Astrocyte of the hippocampus (primary cell): ENCODE measurements around the gene SEC22A.

Experiments
- DNase-seq: peaks from one replicate; pipeline ENCODE4 v3.0.0; 2011; ENCODE audit warnings: low read depth, low spot score

The SEC22A gene

GRCh38 chr3:123262868-123263267 lies 61.1 kb downstream of the SEC22A start:
- no peak for DNase-seq

- no peak for DNase-seq
Measured at GRCh38 chr3:123263941-123264340, 62.2 kb downstream of the SEC22A start.

DNA sequence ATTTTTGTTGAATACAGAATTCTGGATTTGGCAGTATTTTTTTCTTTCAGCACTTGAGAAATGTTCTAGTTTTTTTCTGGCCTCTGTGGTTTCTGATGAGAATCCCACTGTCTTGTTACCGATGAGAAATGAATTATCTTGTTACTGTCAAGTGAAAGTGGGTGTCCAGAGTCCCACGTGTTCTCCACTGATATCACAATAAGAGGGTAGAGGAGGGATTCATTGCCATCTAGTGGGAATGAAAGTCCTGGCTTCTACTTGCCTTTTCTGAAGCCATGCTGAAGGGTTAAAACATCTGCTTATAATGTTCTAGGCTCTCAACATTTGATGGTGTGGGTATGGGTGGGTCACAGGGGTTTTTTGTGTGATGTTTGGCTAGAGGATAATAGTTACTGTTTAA lies 66.1 kb downstream of the SEC22A start:
- DNase-seq = no peak

GRCh38 chr3:123270818-123271217 lies 69.1 kb downstream of the SEC22A start:
- DNase-seq = no peak

DNA sequence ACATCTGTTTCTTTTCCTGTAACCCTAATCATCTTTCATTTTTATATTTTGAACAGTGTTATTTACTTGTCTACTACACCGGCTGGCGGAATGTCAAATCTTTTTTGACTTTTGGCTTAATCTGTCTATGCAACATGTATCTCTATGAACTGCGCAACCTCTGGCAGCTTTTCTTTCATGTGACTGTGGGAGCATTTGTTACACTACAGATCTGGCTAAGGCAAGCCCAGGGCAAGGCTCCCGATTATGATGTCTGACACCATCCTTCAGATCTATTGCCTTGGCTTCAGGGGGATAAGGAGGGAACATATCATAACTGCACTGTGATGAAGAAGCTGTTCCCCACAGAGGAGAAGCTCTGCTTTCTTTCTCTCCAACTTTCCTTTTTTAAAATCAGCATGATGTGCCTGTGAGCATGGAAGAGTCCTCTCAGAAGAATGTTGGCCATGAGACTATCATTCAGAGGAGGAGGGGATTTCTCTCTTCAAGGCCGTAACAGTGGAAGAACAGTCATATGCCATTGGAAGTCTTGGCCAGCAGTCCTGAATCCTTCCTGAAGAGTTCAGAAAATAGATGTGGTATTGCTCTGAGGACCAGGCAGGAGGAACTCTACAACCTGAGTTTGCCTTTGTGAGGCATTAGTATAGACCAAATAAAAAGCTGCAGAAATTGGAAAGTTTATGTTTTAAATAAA lies 69.9 kb downstream of the SEC22A start:
- DNase-seq = no peak

DNA sequence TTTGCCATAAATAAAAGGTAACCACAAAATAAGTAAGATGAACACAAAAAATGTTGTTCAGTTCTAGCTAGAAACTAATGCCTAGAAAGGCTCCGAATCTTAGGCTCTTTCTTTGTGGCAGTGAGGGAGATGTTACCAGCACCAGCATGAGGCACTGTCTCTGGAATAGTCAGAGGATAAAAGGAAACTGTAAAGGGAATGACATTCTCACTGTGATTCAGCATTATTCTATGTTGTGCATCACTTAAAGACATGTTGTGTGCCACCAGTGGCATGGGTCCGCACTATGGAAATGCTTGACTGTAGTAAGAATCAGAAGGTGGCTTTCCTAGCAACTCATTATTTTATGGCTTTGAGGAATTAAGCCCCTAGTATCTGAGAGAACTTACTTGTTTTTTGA lies 70.8 kb downstream of the SEC22A start:
- peak; percentile 25 for DNase-seq

GRCh38 chr3:123275691-123276090 lies 73.9 kb downstream of the SEC22A start:
- no peak for DNase-seq

GRCh38 chr3:123276346-123277006 lies 74.7 kb downstream of the SEC22A start:
- no peak for DNase-seq

DNA sequence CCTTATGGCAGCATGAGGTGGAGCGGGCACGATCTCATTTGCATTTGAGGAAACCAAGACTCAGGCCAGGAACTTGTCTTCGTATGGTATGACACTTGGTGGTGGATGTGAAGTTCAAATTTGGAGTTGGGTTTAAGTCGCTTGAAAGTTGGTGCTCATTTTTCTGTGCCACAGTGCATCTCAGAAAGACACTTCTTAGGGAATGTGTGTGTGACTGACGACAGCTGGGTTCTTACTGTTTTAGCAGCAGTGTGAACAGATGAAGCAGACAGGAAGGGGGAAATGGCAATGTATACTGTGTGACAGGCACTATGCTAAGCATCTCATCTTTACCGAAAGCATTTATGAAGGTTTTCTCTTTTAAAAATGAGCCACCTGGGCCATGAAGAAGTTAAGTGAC lies 75.4 kb downstream of the SEC22A start:
- no peak for DNase-seq

DNA sequence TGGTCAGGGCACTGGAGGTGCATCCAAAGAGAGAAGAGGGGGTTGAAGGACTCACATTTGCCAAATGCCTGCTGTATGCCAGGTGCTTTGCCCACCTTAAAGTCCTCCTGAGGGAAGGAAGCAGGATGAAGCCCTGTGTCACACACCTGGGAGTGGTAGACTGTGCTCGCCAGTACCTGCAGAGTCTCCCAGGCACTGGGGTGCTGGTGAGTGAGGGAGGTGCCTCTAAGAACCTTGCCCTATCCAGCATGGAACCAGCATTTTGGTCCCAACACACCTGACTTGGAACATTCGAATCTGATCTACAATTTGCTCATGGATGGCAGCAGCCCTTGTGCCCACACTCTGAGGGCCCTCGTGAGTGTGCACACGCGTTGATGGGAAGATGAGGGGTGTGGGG lies 76.7 kb downstream of the SEC22A start:
- DNase-seq = no peak

GRCh38 chr3:123279121-123279520 lies 77.4 kb downstream of the SEC22A start:
- DNase-seq = no peak

DNA sequence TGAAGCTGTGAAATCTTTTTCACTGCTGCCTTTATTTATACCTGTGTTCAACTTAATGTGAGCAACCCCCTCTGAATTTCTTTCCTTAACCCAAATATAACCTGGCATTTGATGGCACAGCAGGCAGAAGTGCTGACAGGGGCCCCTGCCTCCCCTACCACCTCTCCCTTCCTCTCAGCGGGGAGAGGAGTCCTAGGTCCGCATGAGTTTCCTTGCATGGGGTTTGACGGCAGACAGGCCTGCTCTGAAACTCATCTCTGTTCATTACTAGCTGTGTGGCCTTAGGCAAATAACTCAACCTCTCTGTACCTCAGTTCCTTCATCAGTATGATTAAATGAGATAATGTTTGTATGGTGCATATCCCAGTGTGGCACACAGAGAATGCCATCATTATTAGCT lies 79.7 kb downstream of the SEC22A start:
- no peak for DNase-seq

- no peak for DNase-seq
Measured at GRCh38 chr3:123281929-123282328, 80.2 kb downstream of the SEC22A start.

- DNase-seq = no peak
Measured at GRCh38 chr3:123282461-123282860, 80.7 kb downstream of the SEC22A start.

- DNase-seq = no peak
Measured at GRCh38 chr3:123283074-123283473, 81.3 kb downstream of the SEC22A start.

GRCh38 chr3:123283657-123284398 lies 82.1 kb downstream of the SEC22A start:
- DNase-seq = no peak

DNA sequence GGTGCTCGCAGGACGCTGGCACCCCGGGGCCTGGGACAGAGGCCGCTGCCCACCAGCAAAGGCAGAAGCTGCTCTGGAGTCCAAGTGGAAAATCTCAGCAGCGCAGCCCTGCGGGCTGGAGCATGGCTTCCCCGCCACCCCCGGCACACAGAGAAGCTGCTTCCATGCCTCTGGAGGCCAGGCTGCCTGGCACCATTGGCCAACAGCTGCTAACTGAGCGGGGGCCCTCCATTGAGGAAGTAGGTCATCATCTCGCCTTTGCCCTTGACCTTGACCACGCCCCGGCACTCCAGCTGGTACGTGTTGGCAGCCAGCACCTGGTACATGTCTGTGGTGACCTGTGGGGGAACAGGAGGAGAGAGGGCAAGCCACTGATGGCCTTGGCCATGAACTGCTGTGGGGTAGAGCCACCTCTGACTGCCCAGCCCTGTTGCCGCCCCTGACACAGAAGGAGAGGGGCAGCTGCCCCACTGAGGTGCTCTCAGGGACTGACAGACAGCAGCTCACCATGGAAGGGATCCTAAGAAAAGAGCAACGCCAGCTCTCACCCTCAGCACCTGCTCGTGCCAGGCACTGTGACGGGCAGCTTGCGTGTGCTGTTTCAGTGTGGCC lies 82.8 kb downstream of the SEC22A start:
- no peak for DNase-seq

- DNase-seq = no peak
Measured at GRCh38 chr3:123285066-123285465, 83.3 kb downstream of the SEC22A start.

DNA sequence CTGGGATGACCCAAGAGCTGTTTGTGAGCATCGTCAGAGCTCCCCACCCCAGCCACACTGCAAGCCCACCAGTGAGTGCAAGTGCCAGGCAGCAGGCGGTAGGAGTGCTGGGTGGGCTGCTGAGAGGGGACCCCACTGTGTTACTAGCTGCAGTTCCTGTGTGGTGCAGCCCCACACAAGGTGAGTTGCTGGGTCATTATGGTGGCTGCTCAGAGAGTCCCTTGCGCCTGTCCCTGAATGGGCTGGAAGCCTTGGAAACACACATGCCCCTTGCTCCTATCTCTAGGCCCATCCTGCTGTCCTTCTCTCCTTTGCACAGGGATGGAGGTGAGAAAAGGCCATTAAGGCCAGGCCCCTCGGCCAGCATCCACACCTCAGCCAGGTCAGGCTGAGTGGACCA lies 83.7 kb downstream of the SEC22A start:
- DNase-seq = no peak

GRCh38 chr3:123285931-123286307 lies 84.2 kb downstream of the SEC22A start:
- no peak for DNase-seq

GRCh38 chr3:123286308-123287023 lies 84.7 kb downstream of the SEC22A start:
- DNase-seq = peak; percentile 85
